ENCODE measurements around the gene OR5C1. TPM values are rescaled to one million over a fixed set of nuclear protein-coding genes. Genes with fewer than 3 reads are reported as not detected.

Gene OR5C1
- total RNA-seq, 2 experiments from 2014 or later: not detected

DNA sequence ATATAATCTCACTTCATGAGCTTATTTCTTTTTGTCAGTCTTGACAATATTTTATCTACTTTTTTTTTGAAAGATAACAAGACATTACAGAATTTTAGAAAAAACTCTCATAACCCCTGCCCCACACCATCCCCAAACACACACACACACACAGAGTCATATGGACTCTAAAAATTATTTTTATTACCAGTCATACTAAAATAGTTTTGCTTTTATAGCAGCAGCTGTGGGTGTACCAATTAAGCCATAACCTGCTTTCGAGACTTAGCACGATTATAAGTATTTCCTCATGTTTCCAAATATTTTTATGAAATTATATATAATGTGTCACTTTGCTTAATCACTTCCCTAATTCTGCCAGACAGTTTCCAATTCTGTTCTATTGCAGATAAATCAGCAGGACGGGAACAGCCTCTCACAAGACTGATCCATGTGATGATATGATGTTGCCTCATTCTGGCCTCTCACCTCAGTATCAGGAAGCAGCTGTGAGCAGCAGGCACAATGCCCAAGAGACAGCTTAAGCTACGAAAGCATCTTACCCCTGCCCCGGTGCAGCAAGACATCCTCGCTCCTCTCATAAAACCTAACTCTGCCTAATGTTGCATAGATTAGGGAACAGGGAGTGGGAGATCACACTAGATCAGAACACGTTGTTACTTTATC, 32.7 kb downstream of the OR5C1 start:
- Histone ChIP-seq H3K4me3 (ENCODE audit: low read depth, low read length, poor library complexity, severe bottlenecking) (no peak overlapping the region), H4K20me1 (ENCODE audit: insufficient read depth, low read length) (no peaks in the 10 kb centered on the region), H3K4me2 (ENCODE audit: low read length) (no peak overlapping the region), H3K9me3 (ENCODE audit: low read length) (no peaks in the 10 kb centered on the region), H3K79me2 (ENCODE audit: insufficient read depth, low read depth, low read length) (peaks cover 22% of the 10 kb centered on the region; the same call in 1 of the 2 replicates), H3K9me2 (ENCODE audit: insufficient read depth, low read length) (no peaks in the 10 kb centered on the region), H3K36me3 (ENCODE audit: insufficient read depth, low read length) (peaks cover 85% of the 10 kb centered on the region), H3K27ac (ENCODE audit: low read depth, low read length, poor library complexity, severe bottlenecking) (no peak overlapping the region), H3K4me1 (ENCODE audit: insufficient read depth, low read length, poor library complexity, severe bottlenecking) (peaks cover 5% of the 10 kb centered on the region), H2AFZ (ENCODE audit: low read length) (no peak overlapping the region)
- CTCF ChIA-PET (ENCODE audit: unreplicated experiment): no interaction called here
- no TSS peak for BruUV-seq (replicated peaks)
- TF ChIP-seq CTCF (conservative IDR thresholded peaks at IDR 0.05; ENCODE audit: low read length): no peak
- TF ChIP-seq EZH2phosphoT487 (IDR thresholded peaks at IDR 0.05; ENCODE audit: borderline replicate concordance, low read depth, low read length): no peak
- intact Hi-C loops (cut with micrococcal nuclease; ENCODE audit: unreplicated experiment): loop anchor here (10.0 kb wide), 1 partner anchor 523 kb away; no protein-coding TSS in a partner anchor
- POLR2A ChIA-PET: interaction anchor here (0.6 to 1.1 kb wide), 2 partner anchors 126 to 293 kb away, joined by 3 read pairs; no protein-coding TSS in a partner anchor
- no peak for DNase-seq (ENCODE audit: low spot score)

- peaks cover 78% of the 10 kb centered on the region for H3K36me3 ChIP-seq (ENCODE audit: insufficient read depth, low read length)
Measured at GRCh38 chr9:122822056-122822455, 33.3 kb downstream of the OR5C1 start.

More at GRCh38 chr9:122822056-122822455, 33.3 kb downstream of the OR5C1 start:
- POLR2A ChIA-PET: interaction anchor here (0.6 kb wide), 1 partner anchor 645 kb away, joined by 3 read pairs; no protein-coding TSS in a partner anchor
- Histone ChIP-seq H3K27ac (ENCODE audit: low read depth, low read length, poor library complexity, severe bottlenecking) (no peak overlapping the region), H3K4me3 (ENCODE audit: low read depth, low read length, poor library complexity, severe bottlenecking) (no peak overlapping the region), H3K9me2 (ENCODE audit: insufficient read depth, low read length) (no peaks in the 10 kb centered on the region), H3K4me2 (ENCODE audit: low read length) (no peak overlapping the region), H4K20me1 (ENCODE audit: insufficient read depth, low read length) (no peaks in the 10 kb centered on the region), H3K79me2 (ENCODE audit: insufficient read depth, low read depth, low read length) (peaks cover 28% of the 10 kb centered on the region), H2AFZ (ENCODE audit: low read length) (no peak overlapping the region), H3K9me3 (ENCODE audit: low read length) (no peaks in the 10 kb centered on the region), H3K4me1 (ENCODE audit: insufficient read depth, low read length, poor library complexity, severe bottlenecking) (peaks cover 11% of the 10 kb centered on the region)
- CTCF ChIA-PET (ENCODE audit: unreplicated experiment): no interaction called here
- no peak for DNase-seq (ENCODE audit: low spot score)
- no TSS peak for BruUV-seq (replicated peaks)
- TF ChIP-seq EZH2phosphoT487 (IDR thresholded peaks at IDR 0.05; ENCODE audit: borderline replicate concordance, low read depth, low read length) (no peak), CTCF (conservative IDR thresholded peaks at IDR 0.05; ENCODE audit: low read length) (no peak)
- intact Hi-C loops (cut with micrococcal nuclease; ENCODE audit: unreplicated experiment): loop anchor here (10.0 kb wide), 1 partner anchor 523 kb away; no protein-coding TSS in a partner anchor
